ENCODE data around the gene CA11.

- TF ChIP-seq POLR2AphosphoS5 (IDR thresholded peaks at IDR 0.05; ENCODE audit: low read depth, low read length) (no peak), POLR2A (IDR thresholded peaks at IDR 0.05; ENCODE audit: low read depth, low read length) (no peak), SPI1 (IDR thresholded peaks at IDR 0.05; ENCODE audit: low read depth, low read length) (no peak), PAX5 (IDR thresholded peaks at IDR 0.05; ENCODE audit: insufficient read depth, low read length, severe bottlenecking) (no peak), POU2F2 (IDR thresholded peaks at IDR 0.05; ENCODE audit: low read depth, low read length) (no peak), TAF1 (IDR thresholded peaks at IDR 0.05; ENCODE audit: low read depth, low read length) (no peak)
These were observed 22.3 kb upstream of the CA11 start for GRCh38 chr19:48668332-48668731.

Data from GM12891 (cell line).